ENCODE results near the gene CD46.

Gene CD46

GRCh38 chr1:207823880-207824566 is 72.2 kb downstream of the CD46 start:
- peak overlapping the region; percentile 70 for H3K4me3 ChIP-seq (ENCODE audit: low read length)
- DNase-seq (ENCODE audit: low read depth): peak; percentile 99
- TF ChIP-seq, protein P1, sequence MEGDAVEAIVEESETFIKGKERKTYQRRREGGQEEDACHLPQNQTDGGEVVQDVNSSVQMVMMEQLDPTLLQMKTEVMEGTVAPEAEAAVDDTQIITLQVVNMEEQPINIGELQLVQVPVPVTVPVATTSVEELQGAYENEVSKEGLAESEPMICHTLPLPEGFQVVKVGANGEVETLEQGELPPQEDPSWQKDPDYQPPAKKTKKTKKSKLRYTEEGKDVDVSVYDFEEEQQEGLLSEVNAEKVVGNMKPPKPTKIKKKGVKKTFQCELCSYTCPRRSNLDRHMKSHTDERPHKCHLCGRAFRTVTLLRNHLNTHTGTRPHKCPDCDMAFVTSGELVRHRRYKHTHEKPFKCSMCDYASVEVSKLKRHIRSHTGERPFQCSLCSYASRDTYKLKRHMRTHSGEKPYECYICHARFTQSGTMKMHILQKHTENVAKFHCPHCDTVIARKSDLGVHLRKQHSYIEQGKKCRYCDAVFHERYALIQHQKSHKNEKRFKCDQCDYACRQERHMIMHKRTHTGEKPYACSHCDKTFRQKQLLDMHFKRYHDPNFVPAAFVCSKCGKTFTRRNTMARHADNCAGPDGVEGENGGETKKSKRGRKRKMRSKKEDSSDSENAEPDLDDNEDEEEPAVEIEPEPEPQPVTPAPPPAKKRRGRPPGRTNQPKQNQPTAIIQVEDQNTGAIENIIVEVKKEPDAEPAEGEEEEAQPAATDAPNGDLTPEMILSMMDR (conservative IDR thresholded peaks at IDR 0.05; ENCODE audit: low read length): peak; percentile 65

GRCh38 chr1:207824691-207825408 is 73.0 kb downstream of the CD46 start:
- no peak for DNase-seq (ENCODE audit: low read depth)
- TF ChIP-seq, protein P1 (conservative IDR thresholded peaks at IDR 0.05; ENCODE audit: low read length): no peak
- H3K4me3 ChIP-seq (ENCODE audit: low read length): no peak overlapping the region

DNA sequence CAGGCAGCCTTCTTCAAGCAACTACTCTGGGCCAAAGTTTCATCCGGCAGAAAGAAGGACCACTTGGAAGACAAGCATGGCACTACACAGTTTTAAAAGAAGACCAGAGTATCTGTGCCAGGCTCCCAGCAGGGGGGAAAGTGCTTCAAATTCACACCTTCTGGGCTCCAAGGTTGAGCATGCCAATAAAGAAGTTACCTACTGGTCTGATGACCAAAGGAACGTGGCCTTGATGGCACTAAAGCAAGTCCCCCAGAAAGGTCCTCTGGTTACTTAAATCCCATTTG is 73.5 kb downstream of the CD46 start:
- TF ChIP-seq, protein P1 (conservative IDR thresholded peaks at IDR 0.05; ENCODE audit: low read length): no peak
- no peak overlapping the region for H3K4me3 ChIP-seq (ENCODE audit: low read length)
- DNase-seq (ENCODE audit: low read depth): no peak

- TF ChIP-seq, protein P1 (conservative IDR thresholded peaks at IDR 0.05; ENCODE audit: low read length): no peak
- H3K4me3 ChIP-seq (ENCODE audit: low read length): no peak overlapping the region; the same call in 1 of the 2 replicates
- peak; percentile 34 for DNase-seq (ENCODE audit: low read depth)
These were observed 74.1 kb downstream of the CD46 start for GRCh38 chr1:207825719-207826556.

DNA sequence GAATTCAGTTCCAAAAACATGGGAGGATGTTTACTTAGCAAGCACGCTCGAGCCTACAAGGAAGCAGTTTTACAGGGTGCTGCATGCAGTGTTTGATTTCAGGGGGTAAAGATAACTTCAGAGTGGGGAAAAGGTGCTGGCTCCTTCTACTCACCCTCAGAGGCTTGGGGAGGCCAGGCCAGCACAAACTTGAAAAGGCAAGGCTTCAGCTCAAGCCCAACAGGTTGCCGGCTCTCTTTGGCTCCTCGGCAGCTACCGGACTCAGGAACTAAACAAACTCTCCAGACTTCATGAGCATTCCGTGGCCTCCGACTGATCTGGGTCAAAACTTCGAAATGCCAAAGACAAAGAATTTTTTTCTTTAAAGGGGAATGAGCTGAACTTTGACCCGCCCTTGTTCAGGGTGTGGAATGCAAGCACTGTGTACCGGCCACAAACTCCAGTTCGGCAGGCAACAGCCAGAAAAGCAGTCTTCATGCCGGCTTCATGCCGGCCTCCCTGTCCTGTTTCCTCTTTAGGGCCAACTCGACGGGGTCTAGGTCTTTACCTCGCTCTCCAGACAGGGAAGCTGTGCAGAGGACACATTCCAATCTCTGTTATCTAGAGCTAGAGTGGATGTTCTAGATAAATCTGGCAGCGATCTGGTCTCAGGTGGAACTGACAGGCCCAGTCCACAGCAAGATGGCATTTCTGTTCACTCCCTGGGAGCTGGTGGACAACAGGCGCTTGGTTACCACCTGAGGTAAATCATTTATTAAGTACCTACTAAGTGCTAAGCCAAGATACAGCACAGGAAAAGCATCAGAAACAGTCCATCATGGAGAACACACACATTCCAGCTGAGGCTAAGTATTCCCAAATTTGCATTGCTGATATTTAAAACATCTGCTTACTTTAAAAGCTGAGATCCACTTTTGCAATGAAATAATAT is 75.0 kb downstream of the CD46 start:
- no peak overlapping the region for H3K4me3 ChIP-seq (ENCODE audit: low read length)
- TF ChIP-seq, protein P1 (conservative IDR thresholded peaks at IDR 0.05; ENCODE audit: low read length): no peak

DNA sequence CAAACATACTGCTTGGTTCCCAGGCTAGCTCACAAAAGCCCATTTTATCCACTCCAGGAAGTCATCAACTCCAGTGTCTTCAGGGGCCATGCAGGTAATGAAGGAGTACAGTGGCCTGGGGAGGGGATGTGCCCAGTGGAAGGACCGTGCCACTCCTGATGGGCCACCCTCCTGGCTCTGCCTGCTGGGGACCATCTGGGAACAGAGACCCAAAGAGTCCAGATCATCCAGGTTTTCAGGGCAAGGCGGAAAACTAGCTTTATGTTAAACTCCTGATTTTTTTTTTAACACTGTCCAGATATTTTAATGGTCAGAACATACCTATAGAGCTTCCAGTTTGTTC is 75.6 kb downstream of the CD46 start:
- H3K4me3 ChIP-seq (ENCODE audit: low read length): no peak overlapping the region
- TF ChIP-seq, protein P1 (conservative IDR thresholded peaks at IDR 0.05; ENCODE audit: low read length): no peak
- DNase-seq (ENCODE audit: low read depth): no peak

More for the DNA sequence above, 75.0 kb downstream of the CD46 start:
- DNase-seq (ENCODE audit: low read depth): no peak

All from AG10803 (cell line).